Measurements from ENCODE around the gene FAM222A. TPM values are rescaled to one million over a fixed set of nuclear protein-coding genes. Genes with fewer than 3 reads are reported as not detected.
"Not testable (repeated sequence)": the region's sequence is repeated elsewhere in the genome, so short reads cannot be mapped to it uniquely, and the experiment has no call there.

Gene FAM222A
- polyA plus RNA-seq, 4 donors, result 6.8 to 11.2 (median 8.1) TPM

DNA sequence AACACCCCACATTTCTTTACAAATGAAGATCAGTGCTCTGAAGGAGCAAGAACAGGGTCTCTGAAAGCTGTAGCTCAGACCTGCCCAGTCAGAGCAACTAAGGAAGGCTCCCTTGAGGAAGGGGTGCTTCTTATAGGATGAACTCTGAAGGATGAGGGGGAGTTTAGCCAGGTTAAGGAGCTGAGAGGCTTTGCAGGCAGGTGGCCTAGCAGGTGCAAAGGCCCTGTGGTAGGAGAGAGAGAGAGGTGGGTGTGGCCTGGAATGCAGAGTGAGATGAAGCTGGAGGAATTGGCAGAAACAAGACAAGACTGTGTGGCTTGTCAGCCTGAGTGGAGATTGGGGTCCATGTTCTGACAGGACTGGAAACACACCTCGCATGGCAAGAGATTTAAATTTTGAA, 20.5 kb upstream of the FAM222A start:
- no peak for DNase-seq (ENCODE audit: low read depth in 4 of 4, low spot score in 2 of 4)

DNA sequence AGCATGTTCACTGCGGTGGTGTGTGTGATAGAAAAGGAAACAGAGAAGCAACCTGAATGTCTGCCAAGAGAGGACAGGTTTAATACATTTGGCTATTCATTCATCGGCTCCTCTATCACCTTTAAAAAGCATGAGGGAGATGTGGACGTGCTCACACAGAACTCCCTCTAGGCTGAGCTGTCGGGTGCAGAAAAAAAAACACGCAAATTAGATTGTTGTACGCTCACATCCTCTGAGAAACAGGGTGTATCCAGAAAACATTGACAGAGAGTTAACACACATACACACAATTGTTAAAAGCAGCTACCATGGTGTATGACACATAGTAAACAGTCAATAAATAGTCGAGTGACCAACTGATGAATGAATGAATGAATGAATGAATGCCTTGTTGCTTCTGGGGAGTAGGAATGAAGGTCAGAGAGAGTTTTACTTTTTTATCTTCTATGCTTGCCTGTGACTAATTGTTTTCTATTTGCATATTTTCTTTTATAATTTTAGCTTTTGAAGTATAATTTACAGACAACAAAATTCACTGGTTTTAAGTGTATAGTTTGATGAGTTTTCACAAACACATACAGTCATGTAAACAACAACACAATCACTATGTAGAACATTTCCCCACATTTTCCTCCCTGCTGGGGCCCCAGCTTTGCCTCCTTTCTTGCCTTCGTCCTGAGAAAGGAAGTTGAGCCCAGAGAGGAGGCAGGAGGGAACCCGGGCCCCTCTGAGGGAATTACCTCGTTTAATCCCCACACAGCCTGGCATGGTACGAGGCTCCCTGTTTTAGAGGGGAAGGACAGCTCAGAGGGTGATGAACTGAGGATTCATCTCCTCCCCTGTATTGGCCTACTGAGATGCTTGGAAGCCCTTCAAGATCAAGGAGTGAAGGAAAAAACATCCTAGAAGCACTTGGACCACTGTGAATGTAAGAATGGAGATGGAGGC, 19.7 kb upstream of the FAM222A start:
- DNase-seq (ENCODE audit: low read depth in 4 of 4, low spot score in 2 of 4), result no peak

DNA sequence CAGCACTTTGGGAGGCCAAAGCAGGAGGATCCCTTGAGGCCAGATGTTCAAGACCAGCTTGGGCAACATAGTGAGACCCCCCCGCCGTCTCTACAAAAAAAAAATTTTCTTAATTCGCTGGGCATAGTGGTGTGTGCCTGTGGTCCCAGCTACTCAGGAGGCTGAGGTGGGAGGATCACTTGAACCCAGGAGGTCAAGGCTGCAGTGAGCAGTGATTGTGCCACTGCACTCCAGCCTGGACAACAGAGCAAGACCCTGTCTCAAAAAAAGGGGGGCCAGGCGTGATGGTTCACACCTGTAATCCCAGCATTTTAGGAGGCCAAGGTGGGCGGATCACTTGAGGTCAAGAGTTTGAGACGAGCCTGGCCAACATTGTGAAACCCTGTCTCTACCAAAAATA, 19.0 kb upstream of the FAM222A start:
- not testable (repeated sequence) for DNase-seq (ENCODE audit: low read depth in 4 of 4, low spot score in 2 of 4)

GRCh38 chr12:109695416-109695815, 18.2 kb upstream of the FAM222A start:
- DNase-seq (ENCODE audit: low read depth in 4 of 4, low spot score in 2 of 4), result no peak

DNA sequence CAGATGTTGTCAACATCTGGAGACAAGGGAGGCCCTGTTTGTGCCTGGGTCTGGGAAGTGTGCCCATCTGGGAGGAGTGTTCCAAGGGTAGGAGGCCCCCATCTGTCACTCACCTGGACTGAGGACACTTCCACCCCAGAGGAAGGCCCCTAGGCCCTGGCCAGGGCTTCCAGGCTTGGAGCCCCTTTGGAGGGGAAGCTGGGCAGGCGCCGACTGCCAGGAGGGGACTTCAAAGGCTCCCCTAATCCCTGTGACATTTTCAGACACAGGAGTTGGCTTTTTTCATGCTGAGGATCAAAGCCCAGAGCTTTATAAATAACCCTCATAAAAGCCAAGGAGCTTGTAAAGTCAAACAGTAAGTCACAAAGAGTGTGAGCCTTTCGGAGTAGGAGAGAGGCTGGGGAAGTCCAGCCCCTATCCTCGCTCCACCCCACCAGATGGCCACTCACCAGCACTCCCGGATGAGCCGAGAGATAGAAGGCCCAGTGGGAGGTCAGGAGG, 17.6 kb upstream of the FAM222A start:
- peak in 2 of 4 donors; percentile 39 to 67 for DNase-seq (ENCODE audit: low read depth in 4 of 4, low spot score in 2 of 4)

GRCh38 chr12:109696485-109697269, 16.9 kb upstream of the FAM222A start:
- DNase-seq (ENCODE audit: low read depth in 4 of 4, low spot score in 2 of 4), result no peak

GRCh38 chr12:109697270-109697553, 16.4 kb upstream of the FAM222A start:
- DNase-seq (ENCODE audit: low read depth in 4 of 4, low spot score in 2 of 4), result no peak

DNA sequence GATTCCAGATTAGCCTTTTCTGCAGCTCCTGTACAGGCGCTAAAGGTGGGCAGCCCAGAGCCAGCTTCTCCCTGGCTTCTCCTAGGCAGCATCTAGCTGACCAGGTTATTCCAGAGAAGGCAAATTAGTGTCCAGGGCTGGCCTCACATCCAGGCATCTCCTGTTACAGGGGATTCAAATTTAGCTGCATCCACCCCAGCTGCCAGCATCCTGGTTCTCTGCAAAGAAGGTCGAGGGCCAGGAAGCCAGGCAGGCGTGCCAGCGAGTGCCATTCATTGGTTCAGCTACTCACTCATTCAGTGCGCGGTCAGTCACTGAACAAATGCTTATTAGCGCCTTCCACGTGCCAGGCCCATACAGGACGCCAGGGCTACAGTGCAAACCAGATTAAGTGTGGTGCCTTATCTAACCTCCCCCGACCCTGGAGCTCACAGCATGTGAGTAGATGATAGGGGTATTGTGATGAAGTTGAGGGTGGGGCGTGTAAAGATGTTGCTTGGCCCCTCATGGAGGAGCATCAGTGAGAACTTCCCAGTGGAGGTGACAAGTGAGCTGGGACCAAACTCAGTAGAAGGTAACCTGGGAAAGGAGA, 15.7 kb upstream of the FAM222A start:
- no peak for DNase-seq (ENCODE audit: low read depth in 4 of 4, low spot score in 2 of 4)

DNA sequence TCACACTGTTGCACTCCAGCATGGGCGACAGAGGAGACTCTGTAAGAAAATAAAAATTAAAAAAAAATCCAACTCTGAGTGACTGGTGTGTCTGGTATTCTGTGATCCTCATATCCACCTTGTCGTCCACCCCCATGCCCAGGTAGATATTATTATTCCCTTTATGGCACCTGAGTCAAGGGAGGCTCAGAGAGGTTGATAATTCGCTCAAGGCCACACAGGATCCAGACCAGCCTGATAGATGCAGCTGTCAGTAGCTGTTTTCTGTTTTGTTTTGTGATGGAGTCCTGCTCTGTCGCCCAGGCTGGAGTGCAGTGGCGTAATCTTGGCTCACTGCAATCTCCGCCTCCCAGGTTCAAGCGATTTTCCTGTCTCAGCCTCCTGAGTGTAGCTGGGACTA, 14.8 kb upstream of the FAM222A start:
- no peak for DNase-seq (ENCODE audit: low read depth in 4 of 4, low spot score in 2 of 4)

- no peak for DNase-seq (ENCODE audit: low read depth in 4 of 4, low spot score in 2 of 4)
Measured at GRCh38 chr12:109701064-109701463, 12.6 kb upstream of the FAM222A start.

DNA sequence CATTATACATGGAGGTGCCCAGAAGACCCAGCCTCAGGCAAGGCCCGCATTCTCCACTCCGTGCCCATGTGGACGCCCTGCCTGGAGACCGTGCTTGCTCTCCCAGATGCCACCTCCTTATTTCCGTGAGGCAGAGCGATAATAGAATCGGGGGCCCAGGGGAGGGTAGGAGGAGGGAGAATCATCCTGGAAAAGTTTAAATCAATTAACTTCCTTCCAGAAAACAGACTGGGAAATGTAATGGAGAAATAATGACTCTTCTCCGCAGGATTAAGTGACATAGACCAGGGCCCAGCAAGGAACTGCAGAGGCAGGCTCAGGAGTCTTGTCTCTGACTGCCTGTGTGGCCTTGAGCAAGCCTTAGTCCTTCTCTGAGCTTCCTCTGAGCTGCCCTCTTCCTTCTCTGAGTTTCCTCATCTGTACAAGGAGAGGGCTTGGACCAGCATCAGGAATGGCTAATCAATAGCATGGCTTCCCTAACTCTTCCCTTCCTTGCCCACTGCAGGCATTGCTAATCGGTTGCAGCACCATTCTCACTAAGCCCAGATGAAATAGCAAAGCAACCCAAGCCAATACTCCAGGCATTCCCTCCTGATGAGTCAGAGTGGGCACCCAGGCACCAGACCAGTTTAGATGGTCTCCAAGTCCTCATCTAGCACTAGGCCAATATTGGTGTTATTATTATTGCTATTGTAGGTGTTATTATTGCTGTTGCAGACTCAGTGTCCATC, 11.3 kb upstream of the FAM222A start:
- no peak for DNase-seq (ENCODE audit: low read depth in 4 of 4, low spot score in 2 of 4)

DNA sequence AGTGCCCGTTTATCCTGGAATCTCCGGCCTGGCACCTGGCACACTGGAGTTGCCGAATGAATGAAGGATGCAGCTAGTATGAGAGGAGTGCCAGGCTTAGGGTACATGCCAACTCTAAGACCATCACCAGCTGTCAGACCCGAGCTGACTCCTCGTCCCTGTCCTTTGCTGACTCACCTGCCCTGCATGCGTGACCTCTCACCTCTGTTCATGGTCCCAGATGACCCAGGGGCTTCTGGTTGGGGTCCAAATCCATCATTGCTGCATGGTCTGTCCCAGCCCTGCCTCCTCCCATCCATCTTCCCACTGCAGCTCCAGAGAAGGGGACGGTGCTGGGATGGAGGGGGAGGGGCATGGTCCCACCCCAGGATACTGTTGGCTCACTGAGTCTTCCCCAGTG, 9.9 kb upstream of the FAM222A start:
- no peak for DNase-seq (ENCODE audit: low read depth in 4 of 4, low spot score in 2 of 4)

GRCh38 chr12:109704371-109705098, 9.1 kb upstream of the FAM222A start:
- DNase-seq (ENCODE audit: low read depth in 4 of 4, low spot score in 2 of 4), result no peak

DNA sequence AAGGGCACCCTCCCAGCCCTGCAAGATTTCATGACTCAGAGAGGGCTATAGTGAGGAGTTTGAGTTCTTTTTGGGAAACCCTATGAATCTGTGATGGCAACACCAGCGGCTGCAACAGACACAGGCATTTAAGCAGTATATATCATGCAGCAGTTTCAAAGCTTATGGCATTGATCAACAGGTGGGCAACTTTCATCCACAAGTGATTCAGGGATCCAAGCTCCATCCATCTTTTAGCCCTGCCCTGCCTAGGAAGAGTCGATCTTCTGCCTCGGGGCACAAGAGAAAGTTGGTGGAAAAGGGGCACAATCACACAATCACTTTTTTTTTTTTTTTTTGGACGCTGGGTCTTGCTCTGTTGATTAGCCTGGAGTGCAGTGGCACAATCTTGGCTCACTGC, 8.3 kb upstream of the FAM222A start:
- DNase-seq (ENCODE audit: low read depth in 4 of 4, low spot score in 2 of 4), result no peak

DNA sequence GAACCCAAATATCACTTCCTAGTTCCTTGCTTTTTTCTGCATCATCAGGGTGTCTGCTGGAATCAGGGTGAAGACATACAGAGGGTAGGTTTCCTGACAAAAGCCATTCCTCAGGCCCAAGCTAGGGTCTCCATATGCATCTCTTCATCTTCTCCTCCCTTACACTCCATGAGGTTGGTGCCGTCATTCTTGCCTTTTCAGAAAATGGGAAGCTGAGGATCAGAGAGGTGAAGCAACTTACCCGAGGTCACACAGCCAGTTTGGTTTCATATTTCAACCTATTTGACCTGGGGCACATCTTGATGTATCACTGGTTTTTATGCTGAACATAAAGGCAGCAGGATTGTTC, 7.3 kb upstream of the FAM222A start:
- DNase-seq (ENCODE audit: low read depth in 4 of 4, low spot score in 2 of 4), result no peak

DNA sequence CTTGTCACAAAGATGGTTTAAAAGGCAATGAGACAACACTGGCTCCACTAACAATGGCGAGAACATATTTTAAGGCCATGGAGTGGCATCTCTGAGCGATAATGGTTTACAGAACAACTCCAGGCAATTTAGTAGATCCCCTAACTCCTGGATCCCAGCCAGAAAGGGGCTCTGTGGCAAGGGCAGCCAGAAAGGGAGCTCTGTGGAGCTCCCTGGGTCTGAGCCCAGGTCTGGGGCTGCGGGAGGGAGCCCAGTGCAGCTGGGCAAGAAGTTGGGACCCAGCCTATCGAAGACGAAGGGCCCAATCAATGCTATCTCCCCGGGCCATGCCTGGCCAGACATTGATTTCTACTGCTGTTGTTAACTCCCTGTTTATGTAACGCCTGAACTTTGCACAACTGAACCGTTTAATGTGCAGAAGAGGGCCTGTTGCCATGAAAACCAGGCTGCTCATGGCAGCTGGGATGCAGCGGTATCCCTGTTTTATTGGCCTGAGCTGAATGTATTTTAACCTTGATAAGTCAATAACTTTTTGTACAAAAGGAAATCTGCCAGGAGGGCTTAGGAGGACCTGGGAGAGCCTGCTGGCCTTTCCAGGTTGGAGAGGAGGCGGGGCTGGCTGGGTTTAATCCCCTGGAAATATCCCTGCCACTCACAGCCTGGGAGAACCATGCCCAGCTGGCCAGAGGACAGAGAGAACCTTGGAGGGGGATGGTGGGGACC, 6.7 kb upstream of the FAM222A start:
- no peak for DNase-seq (ENCODE audit: low read depth in 4 of 4, low spot score in 2 of 4)

DNA sequence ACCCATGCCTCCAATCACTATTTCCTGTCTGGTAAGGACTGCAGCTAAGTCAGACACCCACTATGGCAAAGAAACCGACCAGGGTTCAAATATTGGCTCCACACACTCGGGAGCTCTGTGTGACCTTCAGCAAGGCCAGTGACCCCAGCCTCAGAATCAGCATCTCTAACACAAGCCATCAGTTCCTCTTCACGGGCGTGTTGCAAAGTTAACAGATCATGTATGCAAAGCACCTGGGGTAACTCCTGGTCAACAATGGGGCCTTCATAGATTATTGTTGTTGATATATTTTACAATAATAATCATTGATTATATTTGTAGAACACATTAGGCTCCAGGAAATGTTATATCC, 6.2 kb upstream of the FAM222A start:
- no peak for DNase-seq (ENCODE audit: low read depth in 4 of 4, low spot score in 2 of 4)

GRCh38 chr12:109708939-109709338, 4.7 kb upstream of the FAM222A start:
- DNase-seq (ENCODE audit: low read depth in 4 of 4, low spot score in 2 of 4), result no peak

DNA sequence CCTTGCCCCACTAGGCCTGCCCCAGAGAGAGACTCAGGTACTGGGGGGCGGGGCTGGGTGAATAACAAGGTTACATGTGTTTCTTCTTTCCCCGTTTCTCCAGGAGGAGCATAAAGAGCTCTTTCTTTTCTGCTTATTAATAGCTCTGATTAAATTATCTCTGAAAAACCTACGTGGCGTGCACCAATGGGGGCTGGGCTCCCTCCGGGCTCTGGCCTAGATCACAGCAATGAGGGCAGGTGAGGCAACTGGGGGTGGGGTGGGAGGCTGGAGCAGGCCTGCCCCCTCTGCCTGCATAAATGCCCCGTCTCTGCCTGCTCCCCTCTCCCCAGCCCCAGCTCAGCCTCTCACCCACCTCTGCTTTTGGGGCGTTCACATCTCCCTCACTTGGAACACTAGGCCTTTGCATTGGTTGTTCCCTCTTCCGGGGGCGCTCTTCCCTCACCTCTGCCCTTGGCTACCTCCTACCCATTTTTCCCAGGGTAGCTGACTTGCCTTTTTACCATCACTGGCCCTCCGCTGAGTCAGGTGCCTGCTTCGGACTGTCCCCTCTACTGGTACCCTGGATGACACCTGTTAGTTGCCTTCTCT, 4.1 kb upstream of the FAM222A start:
- DNase-seq (ENCODE audit: low read depth in 4 of 4, low spot score in 2 of 4), result no peak
